Lower leg skin (tissue), 3 donors: Measurements from ENCODE around the gene CDRT4.

Experiments used
- POLR2A ChIP-seq, 2 donors: fragments of 450-650 bp; IDR thresholded peaks; one replicate each; pipeline ENCODE4 v1.6.1; 2016 to 2017; ENCODE audit warnings: antibody characterized with exemption in 2 of 2, mild to moderate bottlenecking in 1 of 2, moderate library complexity in 1 of 2
- TF ChIP-seq, protein P1 (sequence below), 3 donors: fragments of 450-650 bp; IDR thresholded peaks; one replicate each; pipeline ENCODE4 v1.5.1; 2016; ENCODE audit warnings: antibody characterized with exemption in 3 of 3, mild to moderate bottlenecking in 3 of 3, moderate library complexity in 2 of 3

GRCh38 chr17:15454346-15454745 is 13.1 kb downstream of the CDRT4 start:
- no peak for TF ChIP-seq POLR2A (IDR thresholded peaks at IDR 0.05)
- TF ChIP-seq, protein P1, sequence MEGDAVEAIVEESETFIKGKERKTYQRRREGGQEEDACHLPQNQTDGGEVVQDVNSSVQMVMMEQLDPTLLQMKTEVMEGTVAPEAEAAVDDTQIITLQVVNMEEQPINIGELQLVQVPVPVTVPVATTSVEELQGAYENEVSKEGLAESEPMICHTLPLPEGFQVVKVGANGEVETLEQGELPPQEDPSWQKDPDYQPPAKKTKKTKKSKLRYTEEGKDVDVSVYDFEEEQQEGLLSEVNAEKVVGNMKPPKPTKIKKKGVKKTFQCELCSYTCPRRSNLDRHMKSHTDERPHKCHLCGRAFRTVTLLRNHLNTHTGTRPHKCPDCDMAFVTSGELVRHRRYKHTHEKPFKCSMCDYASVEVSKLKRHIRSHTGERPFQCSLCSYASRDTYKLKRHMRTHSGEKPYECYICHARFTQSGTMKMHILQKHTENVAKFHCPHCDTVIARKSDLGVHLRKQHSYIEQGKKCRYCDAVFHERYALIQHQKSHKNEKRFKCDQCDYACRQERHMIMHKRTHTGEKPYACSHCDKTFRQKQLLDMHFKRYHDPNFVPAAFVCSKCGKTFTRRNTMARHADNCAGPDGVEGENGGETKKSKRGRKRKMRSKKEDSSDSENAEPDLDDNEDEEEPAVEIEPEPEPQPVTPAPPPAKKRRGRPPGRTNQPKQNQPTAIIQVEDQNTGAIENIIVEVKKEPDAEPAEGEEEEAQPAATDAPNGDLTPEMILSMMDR (IDR thresholded peaks at IDR 0.05), result no peak
